Measurements from ENCODE around the gene TM9SF1. TPM values are rescaled to one million over a fixed set of nuclear protein-coding genes. Genes with fewer than 3 reads are reported as not detected.

TM9SF1 gene
- total and polyA plus RNA-seq, 2 of the 13 experiments (the other 11 are each of a cell fraction or from before 2014, with no cell fraction given) = 83.2 to 110 TPM

- TF ChIP-seq TBX2 (CRISPR knock-in tag; IDR thresholded peaks at IDR 0.05; ENCODE audit: borderline replicate concordance) = no peak
- TF ChIP-seq BCL3 (CRISPR knock-in tag; IDR thresholded peaks at IDR 0.05) = no peak; the same call in 1 of the 2 replicates
- TF ChIP-seq NFRKB (IDR thresholded peaks at IDR 0.05) = no peak
- no peak for TF ChIP-seq KLF15 (CRISPR knock-in tag; IDR thresholded peaks at IDR 0.05; ENCODE audit: borderline replicate concordance)
- TF ChIP-seq, protein P1, sequence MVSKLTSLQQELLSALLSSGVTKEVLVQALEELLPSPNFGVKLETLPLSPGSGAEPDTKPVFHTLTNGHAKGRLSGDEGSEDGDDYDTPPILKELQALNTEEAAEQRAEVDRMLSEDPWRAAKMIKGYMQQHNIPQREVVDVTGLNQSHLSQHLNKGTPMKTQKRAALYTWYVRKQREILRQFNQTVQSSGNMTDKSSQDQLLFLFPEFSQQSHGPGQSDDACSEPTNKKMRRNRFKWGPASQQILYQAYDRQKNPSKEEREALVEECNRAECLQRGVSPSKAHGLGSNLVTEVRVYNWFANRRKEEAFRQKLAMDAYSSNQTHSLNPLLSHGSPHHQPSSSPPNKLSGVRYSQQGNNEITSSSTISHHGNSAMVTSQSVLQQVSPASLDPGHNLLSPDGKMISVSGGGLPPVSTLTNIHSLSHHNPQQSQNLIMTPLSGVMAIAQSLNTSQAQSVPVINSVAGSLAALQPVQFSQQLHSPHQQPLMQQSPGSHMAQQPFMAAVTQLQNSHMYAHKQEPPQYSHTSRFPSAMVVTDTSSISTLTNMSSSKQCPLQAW (CRISPR knock-in tag; IDR thresholded peaks at IDR 0.05) = peak; percentile 80; the same call in 1 of the 2 replicates
- TF ChIP-seq MZF1 (CRISPR knock-in tag; IDR thresholded peaks at IDR 0.05; ENCODE audit: borderline replicate concordance) = no peak
- TF ChIP-seq MAF1 (CRISPR knock-in tag; IDR thresholded peaks at IDR 0.05; ENCODE audit: borderline replicate concordance) = no peak; the same call in 1 of the 2 replicates
- no peak for TF ChIP-seq HHEX (CRISPR knock-in tag; IDR thresholded peaks at IDR 0.05)
- TF ChIP-seq NPAS2 (CRISPR knock-in tag; IDR thresholded peaks at IDR 0.05; ENCODE audit: borderline replicate concordance) = no peak
- no peak; the same call in 1 of the 2 replicates for TF ChIP-seq SMC3 (IDR thresholded peaks at IDR 0.05; ENCODE audit: low read length)
- TF ChIP-seq ZNF772 (CRISPR knock-in tag; IDR thresholded peaks at IDR 0.05) = no peak
- TF ChIP-seq KAT7 (CRISPR knock-in tag; IDR thresholded peaks at IDR 0.05; ENCODE audit: borderline replicate concordance) = no peak
- no peak for TF ChIP-seq REXO4 (CRISPR knock-in tag; IDR thresholded peaks at IDR 0.05; ENCODE audit: borderline replicate concordance)
- TF ChIP-seq, protein P2, sequence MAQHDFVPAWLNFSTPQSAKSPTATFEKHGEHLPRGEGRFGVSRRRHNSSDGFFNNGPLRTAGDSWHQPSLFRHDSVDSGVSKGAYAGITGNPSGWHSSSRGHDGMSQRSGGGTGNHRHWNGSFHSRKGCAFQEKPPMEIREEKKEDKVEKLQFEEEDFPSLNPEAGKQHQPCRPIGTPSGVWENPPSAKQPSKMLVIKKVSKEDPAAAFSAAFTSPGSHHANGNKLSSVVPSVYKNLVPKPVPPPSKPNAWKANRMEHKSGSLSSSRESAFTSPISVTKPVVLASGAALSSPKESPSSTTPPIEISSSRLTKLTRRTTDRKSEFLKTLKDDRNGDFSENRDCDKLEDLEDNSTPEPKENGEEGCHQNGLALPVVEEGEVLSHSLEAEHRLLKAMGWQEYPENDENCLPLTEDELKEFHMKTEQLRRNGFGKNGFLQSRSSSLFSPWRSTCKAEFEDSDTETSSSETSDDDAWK (CRISPR knock-in tag; IDR thresholded peaks at IDR 0.05) = no peak
- TF ChIP-seq ZFAT (CRISPR knock-in tag; conservative IDR thresholded peaks at IDR 0.05) = no peak
- TF ChIP-seq ZFP1 (CRISPR knock-in tag; IDR thresholded peaks at IDR 0.05) = no peak
- TF ChIP-seq, protein P3, sequence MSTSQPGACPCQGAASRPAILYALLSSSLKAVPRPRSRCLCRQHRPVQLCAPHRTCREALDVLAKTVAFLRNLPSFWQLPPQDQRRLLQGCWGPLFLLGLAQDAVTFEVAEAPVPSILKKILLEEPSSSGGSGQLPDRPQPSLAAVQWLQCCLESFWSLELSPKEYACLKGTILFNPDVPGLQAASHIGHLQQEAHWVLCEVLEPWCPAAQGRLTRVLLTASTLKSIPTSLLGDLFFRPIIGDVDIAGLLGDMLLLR (CRISPR knock-in tag; IDR thresholded peaks at IDR 0.05) = no peak
- TF ChIP-seq ZNF75D (CRISPR knock-in tag; IDR thresholded peaks at IDR 0.05; ENCODE audit: borderline replicate concordance) = no peak
- no peak; the same call in 1 of the 2 replicates for TF ChIP-seq IRF9 (CRISPR knock-in tag; IDR thresholded peaks at IDR 0.05; ENCODE audit: borderline replicate concordance)
- TF ChIP-seq E2F5 (CRISPR knock-in tag; conservative IDR thresholded peaks at IDR 0.05) = no peak
- TF ChIP-seq CHD2 (IDR thresholded peaks at IDR 0.05; ENCODE audit: low read depth, low read length) = no peak
- TF ChIP-seq ARID2 (CRISPR knock-in tag; IDR thresholded peaks at IDR 0.05; ENCODE audit: borderline replicate concordance) = no peak; the same call in 1 of the 2 replicates
- TF ChIP-seq ZNF235 (CRISPR knock-in tag; IDR thresholded peaks at IDR 0.05; ENCODE audit: borderline replicate concordance) = no peak
- TF ChIP-seq TARDBP (CRISPR knock-in tag; IDR thresholded peaks at IDR 0.05) = no peak
These were observed 46.7 kb upstream of the TM9SF1 start (continued) for GRCh38 chr14:24241829-24242443.
